MCF 10A (cell line): ENCODE results near the gene NEBL. TPM values are rescaled to one million over a fixed set of nuclear protein-coding genes. Genes with fewer than 3 reads are reported as not detected.
A peak's percentile ranks its signal among the peaks of the same experiment; 100 is the strongest.

ENCODE experiments used
- BruUV-seq: library from RNA; stranded (reverse); fragments of 400-500 nt; replicated peaks from 2 replicates; lab custom pipeline; 2021; lab: Mats Ljungman, UMichigan
- CTCF ChIA-PET: fragments of 300-600 bp; sonication (Branson Sonifier 250); formaldehyde crosslinking; extraction: SDS; loops from one replicate; lab custom pipeline; 2021; ENCODE audit warnings: antibody characterized with exemption, inconsistent platforms; lab: Yijun Ruan, JAX
- POLR2A ChIA-PET: fragments of 300-600, 350-650 bp; sonication (Branson Sonifier 250); formaldehyde crosslinking; extraction: SDS; loops from one replicate; lab custom pipeline; 2020; ENCODE audit warnings: antibody characterized with exemption, inconsistent platforms; lab: Yijun Ruan, JAX
- DNase-seq: peaks from one replicate; pipeline ENCODE4 v3.0.0-alpha.2; 2018; ENCODE audit not compliant: unreplicated experiment
- H3K27ac Mint-ChIP-seq: one replicate; pipeline ENCODE4 v1.8.0; 2022; ENCODE audit warnings: mild to moderate bottlenecking, low read depth, mixed read lengths; ENCODE audit not compliant: unreplicated experiment
- H3K27me3 Mint-ChIP-seq: one replicate; pipeline ENCODE4 v1.8.0; 2022; ENCODE audit warnings: mixed read lengths; ENCODE audit not compliant: insufficient read depth, unreplicated experiment
- H3K36me3 Mint-ChIP-seq: one replicate; pipeline ENCODE4 v1.8.0; 2022; ENCODE audit warnings: mild to moderate bottlenecking, moderate library complexity, mixed read lengths; ENCODE audit not compliant: insufficient read depth, unreplicated experiment
- H3K4me1 Mint-ChIP-seq: one replicate; pipeline ENCODE4 v1.8.0; 2022; ENCODE audit warnings: mixed read lengths; ENCODE audit not compliant: insufficient read depth, unreplicated experiment
- H3K4me3 Mint-ChIP-seq: one replicate; pipeline ENCODE4 v1.8.0; 2022; ENCODE audit warnings: mild to moderate bottlenecking, moderate library complexity, mixed read lengths; ENCODE audit not compliant: unreplicated experiment
- H3K9me3 Mint-ChIP-seq: one replicate; pipeline ENCODE4 v1.8.0; 2022; ENCODE audit warnings: mixed read lengths; ENCODE audit not compliant: unreplicated experiment
- intact Hi-C: fragments of 100-400 bp; cut with micrococcal nuclease; formaldehyde crosslinking; loops from 2 replicates; pipeline ENCODE4 v1.14.1; 2022
- total RNA-seq: library from RNA; stranded (reverse); gene quantifications from 2 replicates; pipeline ENCODE4 v1.2.3, GENCODE V29; 2022
- TF ChIP-seq, protein P1 (sequence below): fragments of 200-600 bp; IDR thresholded peaks from one replicate; pipeline ENCODE4 v1.8.0; 2022; ENCODE audit warnings: antibody characterized with exemption, mild to moderate bottlenecking; ENCODE audit not compliant: unreplicated experiment

NEBL gene
- total RNA-seq, 1 experiment from 2014 or later = 30.6 TPM

- no peaks in the 10 kb centered on the region for H3K27me3 Mint-ChIP-seq
- no peak overlapping the region for H3K27ac Mint-ChIP-seq
- DNase-seq = peak; percentile 54
- CTCF ChIA-PET = interaction anchor here (0.6 to 1.2 kb wide), 10 partner anchors 166 to 1476 kb away, joined by 3 to 5 read pairs (median 3); no protein-coding TSS in a partner anchor
- intact Hi-C loops = loop anchor here (2.0 to 10.0 kb wide), 4 partner anchors 629 to 1443 kb away; no protein-coding TSS in a partner anchor
- no peak overlapping the region for H3K4me3 Mint-ChIP-seq
- POLR2A ChIA-PET = interaction anchor here (0.6 to 0.7 kb wide), 2 partner anchors 42 to 148 kb away, joined by 3 read pairs; no protein-coding TSS in a partner anchor
- TF ChIP-seq, protein P1, sequence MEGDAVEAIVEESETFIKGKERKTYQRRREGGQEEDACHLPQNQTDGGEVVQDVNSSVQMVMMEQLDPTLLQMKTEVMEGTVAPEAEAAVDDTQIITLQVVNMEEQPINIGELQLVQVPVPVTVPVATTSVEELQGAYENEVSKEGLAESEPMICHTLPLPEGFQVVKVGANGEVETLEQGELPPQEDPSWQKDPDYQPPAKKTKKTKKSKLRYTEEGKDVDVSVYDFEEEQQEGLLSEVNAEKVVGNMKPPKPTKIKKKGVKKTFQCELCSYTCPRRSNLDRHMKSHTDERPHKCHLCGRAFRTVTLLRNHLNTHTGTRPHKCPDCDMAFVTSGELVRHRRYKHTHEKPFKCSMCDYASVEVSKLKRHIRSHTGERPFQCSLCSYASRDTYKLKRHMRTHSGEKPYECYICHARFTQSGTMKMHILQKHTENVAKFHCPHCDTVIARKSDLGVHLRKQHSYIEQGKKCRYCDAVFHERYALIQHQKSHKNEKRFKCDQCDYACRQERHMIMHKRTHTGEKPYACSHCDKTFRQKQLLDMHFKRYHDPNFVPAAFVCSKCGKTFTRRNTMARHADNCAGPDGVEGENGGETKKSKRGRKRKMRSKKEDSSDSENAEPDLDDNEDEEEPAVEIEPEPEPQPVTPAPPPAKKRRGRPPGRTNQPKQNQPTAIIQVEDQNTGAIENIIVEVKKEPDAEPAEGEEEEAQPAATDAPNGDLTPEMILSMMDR = peak; percentile 24
- BruUV-seq = no TSS peak
- no peaks in the 10 kb centered on the region for H3K4me1 Mint-ChIP-seq
- no peaks in the 10 kb centered on the region for H3K9me3 Mint-ChIP-seq
- H3K36me3 Mint-ChIP-seq = peaks cover 5% of the 10 kb centered on the region
These were observed 41.6 kb downstream of the NEBL start for GRCh38 chr10:20855398-20856038.

- no peak overlapping the region for H3K27ac Mint-ChIP-seq
- CTCF ChIA-PET = no interaction called here
- H3K9me3 Mint-ChIP-seq = no peaks in the 10 kb centered on the region
- intact Hi-C loops = loop anchor here (10.0 kb wide), 2 partner anchors 632 to 1102 kb away; no protein-coding TSS in a partner anchor
- BruUV-seq = no TSS peak
- TF ChIP-seq, protein P1 = no peak
- POLR2A ChIA-PET = interaction anchor here (1.0 kb wide), 1 partner anchor 31 kb away, joined by 4 read pairs; no protein-coding TSS in a partner anchor
- H3K4me1 Mint-ChIP-seq = no peaks in the 10 kb centered on the region
- peaks cover 17% of the 10 kb centered on the region for H3K36me3 Mint-ChIP-seq
- H3K27me3 Mint-ChIP-seq = no peaks in the 10 kb centered on the region
- H3K4me3 Mint-ChIP-seq = no peak overlapping the region
- no peak for DNase-seq
These were observed 43.8 kb downstream of the NEBL start for GRCh38 chr10:20853276-20853675.

DNA sequence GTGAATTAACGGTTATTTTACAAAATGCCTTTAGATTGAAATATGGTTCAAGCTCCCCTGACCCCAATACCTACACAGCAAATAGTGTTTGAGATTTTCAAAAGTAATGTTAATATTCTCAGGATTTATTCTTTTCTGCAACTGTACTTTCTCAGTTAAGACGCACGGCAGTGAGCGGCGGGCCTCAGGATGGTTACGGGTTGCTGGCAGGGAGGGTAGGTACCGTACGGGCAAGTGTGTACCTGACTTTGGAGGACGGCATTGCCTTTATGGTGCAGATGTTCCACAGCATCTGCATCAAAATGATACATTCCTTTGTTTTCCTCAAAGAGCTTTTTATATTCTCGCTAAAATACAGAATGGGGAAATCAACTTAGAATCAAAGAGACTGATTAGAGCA lies 44.8 kb downstream of the NEBL start:
- intact Hi-C loops = loop anchor here (10.0 kb wide), 2 partner anchors 632 to 1102 kb away; no protein-coding TSS in a partner anchor
- no peaks in the 10 kb centered on the region for H3K4me1 Mint-ChIP-seq

GRCh38 chr10:20847512-20847911 lies 49.6 kb downstream of the NEBL start:
- CTCF ChIA-PET = no interaction called here
- H3K9me3 Mint-ChIP-seq = no peaks in the 10 kb centered on the region
- H3K4me1 Mint-ChIP-seq = no peaks in the 10 kb centered on the region
- H3K27ac Mint-ChIP-seq = no peak overlapping the region
- intact Hi-C loops = no loop called here
- POLR2A ChIA-PET = no interaction called here
- no peak overlapping the region for H3K4me3 Mint-ChIP-seq
- TF ChIP-seq, protein P1 = no peak
- H3K36me3 Mint-ChIP-seq = peaks cover 18% of the 10 kb centered on the region
- no TSS peak for BruUV-seq
- H3K27me3 Mint-ChIP-seq = no peaks in the 10 kb centered on the region
- DNase-seq = no peak

More for the DNA sequence above, 44.8 kb downstream of the NEBL start:
- POLR2A ChIA-PET = no interaction called here
- no peak for DNase-seq
- no peaks in the 10 kb centered on the region for H3K9me3 Mint-ChIP-seq
- TF ChIP-seq, protein P1 = no peak
- H3K36me3 Mint-ChIP-seq = peaks cover 17% of the 10 kb centered on the region
- no TSS peak for BruUV-seq
- H3K27ac Mint-ChIP-seq = no peak overlapping the region
- H3K27me3 Mint-ChIP-seq = no peaks in the 10 kb centered on the region
- CTCF ChIA-PET = interaction anchor here (0.6 kb wide), 1 partner anchor 18 kb away, joined by 4 read pairs; no protein-coding TSS in a partner anchor
- H3K4me3 Mint-ChIP-seq = no peak overlapping the region
